Stimulated activated naive CD8-positive, alpha-beta T cell treated with anti-CD3 and anti-CD28 coated beads, Interleukin-15, Interleukin-2, amounts not matched to agents 100 U/mL and 50 U/mL, for 24 hours (primary cell): ENCODE results near the gene PIP4P1.
"Not testable (repeated sequence)": the region's sequence is repeated elsewhere in the genome, so short reads cannot be mapped to it uniquely, and the experiment has no call there.

ENCODE experiments used
- ATAC-seq: fragments of 150-1000 bp; cut with Tn5 transposase; one replicate; pipeline ENCODE4 v1.10.0; 2021
- DNase-seq: peaks from one replicate; pipeline ENCODE4 v3.0.0; 2021

PIP4P1 gene

GRCh38 chr14:20461225-20462141, at the start of gene PIP4P1:
TSS of gene PIP4P1 (minus strand) at chr14:20461434. CDS start at chr14:20461325, 109 bp downstream.
- ATAC-seq (peak; percentile 98), DNase-seq (peak; percentile 98)

GRCh38 chr14:20508367-20508766, 47.1 kb upstream of the PIP4P1 start:
- ATAC-seq (no peak), DNase-seq (no peak)

GRCh38 chr14:20507537-20507936, 46.3 kb upstream of the PIP4P1 start:
- DNase-seq, ATAC-seq: not testable (repeated sequence)

GRCh38 chr14:20506752-20507151, 45.5 kb upstream of the PIP4P1 start:
- not testable (repeated sequence) for DNase-seq, ATAC-seq

- not testable (repeated sequence) for ATAC-seq
These were observed 45.0 kb upstream of the PIP4P1 start for GRCh38 chr14:20506276-20506675.

GRCh38 chr14:20503898-20504297, 42.7 kb upstream of the PIP4P1 start:
- ATAC-seq (no peak), DNase-seq (no peak)

More at GRCh38 chr14:20506276-20506675, 45.0 kb upstream of the PIP4P1 start:
- DNase-seq: not testable (repeated sequence)

GRCh38 chr14:20501346-20501745, 40.1 kb upstream of the PIP4P1 start:
- ATAC-seq (no peak), DNase-seq (no peak)

- no peak for ATAC-seq
- no peak for DNase-seq
These were observed 38.6 kb upstream of the PIP4P1 start for GRCh38 chr14:20499881-20500280.

- peak; percentile 38 for ATAC-seq
- DNase-seq: no peak
These were observed 37.9 kb upstream of the PIP4P1 start for GRCh38 chr14:20499108-20499507.

- ATAC-seq (no peak), DNase-seq (no peak)
These were observed 37.4 kb upstream of the PIP4P1 start for GRCh38 chr14:20498622-20499021.

- peak; percentile 77 for ATAC-seq
- no peak for DNase-seq
These were observed 33.9 kb upstream of the PIP4P1 start for GRCh38 chr14:20494935-20495766.

GRCh38 chr14:20493634-20494033, 32.4 kb upstream of the PIP4P1 start:
- ATAC-seq (no peak), DNase-seq (no peak)

- ATAC-seq (no peak), DNase-seq (no peak)
These were observed 31.3 kb upstream of the PIP4P1 start for GRCh38 chr14:20492486-20492885.

- ATAC-seq: no peak
These were observed 29.3 kb upstream of the PIP4P1 start for GRCh38 chr14:20490563-20490962.

GRCh38 chr14:20489093-20489994, 28.1 kb upstream of the PIP4P1 start:
- ATAC-seq (peak; percentile 73), DNase-seq (no peak)

More at GRCh38 chr14:20490563-20490962, 29.3 kb upstream of the PIP4P1 start:
- DNase-seq: no peak

GRCh38 chr14:20487396-20487725, 26.1 kb upstream of the PIP4P1 start:
- DNase-seq (no peak), ATAC-seq (no peak)

- ATAC-seq (no peak), DNase-seq (no peak)
These were observed 25.6 kb upstream of the PIP4P1 start for GRCh38 chr14:20486684-20487395.

- no peak for DNase-seq
- ATAC-seq: no peak
These were observed 24.7 kb upstream of the PIP4P1 start for GRCh38 chr14:20485900-20486299.

- ATAC-seq (no peak), DNase-seq (no peak)
These were observed 21.1 kb upstream of the PIP4P1 start for GRCh38 chr14:20482382-20482781.

- no peak for ATAC-seq
- DNase-seq: no peak
These were observed 17.7 kb upstream of the PIP4P1 start for GRCh38 chr14:20478894-20479293.

GRCh38 chr14:20477211-20477876, 16.1 kb upstream of the PIP4P1 start:
- DNase-seq (no peak), ATAC-seq (peak; percentile 26)
